Esophagus muscularis mucosa (tissue), 4 donors: ENCODE results near the gene SMIM7.

Experiments used
- CTCF ChIP-seq, 3 experiments: fragments of 200-600 bp in 2 of 3; fragments of 450-650 bp in 1 of 3; sonication (generic) in 2 of 3; IDR thresholded peaks; one replicate each; pipeline ENCODE4 v1.5.1; 2017 to 2019; ENCODE audit warnings: antibody characterized with exemption in 3 of 3, mild to moderate bottlenecking in 2 of 3, moderate library complexity in 1 of 3
- EP300 ChIP-seq: sonication (generic); formaldehyde crosslinking; IDR thresholded peaks from one replicate; pipeline ENCODE4 v1.6.1; 2017; ENCODE audit warnings: antibody characterized with exemption
- POLR2A ChIP-seq: fragments of 450-650 bp; IDR thresholded peaks from one replicate; pipeline ENCODE4 v1.6.1; 2017; ENCODE audit warnings: antibody characterized with exemption, moderate library complexity, mild to moderate bottlenecking, low read depth

DNA sequence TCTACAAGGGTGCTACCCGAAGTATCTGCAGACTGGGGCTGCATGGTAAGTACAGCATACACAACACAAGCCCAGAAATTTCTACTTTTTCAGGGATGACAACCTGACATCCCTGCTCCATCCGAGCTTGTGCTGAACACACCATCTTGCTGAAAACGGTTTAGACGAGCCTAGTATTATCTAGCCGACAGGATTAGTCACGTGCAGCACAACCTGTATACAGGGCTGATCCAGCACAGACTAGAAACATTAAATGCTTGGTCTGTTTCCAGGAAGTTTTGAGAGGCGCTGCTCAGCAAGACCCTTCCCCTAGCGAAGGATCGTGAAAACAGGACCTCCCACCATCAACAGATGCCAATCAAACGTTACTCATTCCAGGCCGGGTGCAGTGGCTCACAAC, 4.2 kb downstream of the SMIM7 start:
- TF ChIP-seq EP300 (no peak), CTCF (IDR thresholded peaks at IDR 0.05) (no peak), POLR2A (no peak)
